Measurements from ENCODE around the gene NAA38.

- TF ChIP-seq GABPB1 (CRISPR knock-in tag; IDR thresholded peaks at IDR 0.05): no peak
- TF ChIP-seq ATF2 (CRISPR knock-in tag; IDR thresholded peaks at IDR 0.05; ENCODE audit: borderline replicate concordance, low read depth): no peak
- no peak for TF ChIP-seq CTCF (IDR thresholded peaks at IDR 0.05)
- no peak for TF ChIP-seq ELF4 (CRISPR knock-in tag; IDR thresholded peaks at IDR 0.05; ENCODE audit: low read depth)
- no peak for TF ChIP-seq NFYB (CRISPR knock-in tag; conservative IDR thresholded peaks at IDR 0.05; ENCODE audit: low read depth)
- TF ChIP-seq SMAD4 (CRISPR knock-in tag; IDR thresholded peaks at IDR 0.05): no peak
- no peak for TF ChIP-seq MYBL2 (CRISPR knock-in tag; IDR thresholded peaks at IDR 0.05)
- TF ChIP-seq ATF1 (CRISPR knock-in tag; IDR thresholded peaks at IDR 0.05): no peak
- TF ChIP-seq EMX1 (CRISPR knock-in tag; IDR thresholded peaks at IDR 0.05): no peak
- no peak for TF ChIP-seq ZNF121 (CRISPR knock-in tag; IDR thresholded peaks at IDR 0.05)
- TF ChIP-seq ZBTB21 (CRISPR knock-in tag; IDR thresholded peaks at IDR 0.05; ENCODE audit: borderline replicate concordance): no peak
These were observed 14.7 kb downstream of the NAA38 start for GRCh38 chr17:7842380-7843256.

All from WTC11 (cell line).